GM19324 (cell line): ENCODE data around the gene IL1R2.
"Not testable (repeated sequence)": the region's sequence is repeated elsewhere in the genome, so short reads cannot be mapped to it uniquely, and the experiment has no call there.

ENCODE experiments used
- ATAC-seq: cut with Tn5 transposase; IDR thresholded peaks from one replicate; pipeline ENCODE4 v1.9.1; 2021; ENCODE audit warnings: mild to moderate bottlenecking, moderate library complexity; ENCODE audit not compliant: unreplicated experiment, low FRiP score

Gene IL1R2

DNA sequence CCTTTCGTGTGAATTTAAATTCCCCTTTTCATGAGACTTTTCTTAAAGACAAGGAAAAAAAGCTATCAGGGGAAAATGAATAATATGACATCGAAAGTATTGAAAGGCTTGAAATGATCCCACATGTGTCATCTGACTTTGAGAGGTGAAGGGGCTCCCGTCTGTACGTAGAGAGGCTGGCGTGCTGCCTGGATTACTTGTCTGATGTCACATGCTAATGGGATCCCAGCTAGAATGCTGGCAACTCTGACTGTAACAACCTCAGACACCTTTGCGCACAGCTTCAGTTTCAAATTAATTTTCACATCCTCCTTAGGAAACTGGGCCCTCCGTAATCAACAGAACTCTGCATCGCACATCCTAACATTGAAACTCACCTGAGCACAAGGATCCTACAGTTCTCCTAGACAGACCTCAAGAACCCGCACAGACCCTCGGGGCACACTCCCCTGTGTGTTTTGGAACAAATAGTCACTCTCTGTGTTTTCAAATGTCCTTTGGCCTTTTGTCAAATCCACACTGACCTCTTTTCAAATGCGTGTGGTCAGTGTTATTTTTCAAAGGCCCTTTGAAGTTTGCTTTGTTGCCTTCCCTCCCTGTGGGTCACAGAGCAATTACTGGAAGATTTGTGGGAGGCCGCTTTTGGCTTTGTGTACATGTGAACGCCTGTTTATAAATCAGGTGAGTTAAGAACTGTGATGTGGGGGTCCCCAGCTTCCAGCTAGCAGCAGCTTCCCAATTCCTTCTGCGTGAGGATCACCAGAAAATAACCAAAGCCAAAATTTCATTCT is 65.9 kb downstream of the IL1R2 start:
- no peak for ATAC-seq

DNA sequence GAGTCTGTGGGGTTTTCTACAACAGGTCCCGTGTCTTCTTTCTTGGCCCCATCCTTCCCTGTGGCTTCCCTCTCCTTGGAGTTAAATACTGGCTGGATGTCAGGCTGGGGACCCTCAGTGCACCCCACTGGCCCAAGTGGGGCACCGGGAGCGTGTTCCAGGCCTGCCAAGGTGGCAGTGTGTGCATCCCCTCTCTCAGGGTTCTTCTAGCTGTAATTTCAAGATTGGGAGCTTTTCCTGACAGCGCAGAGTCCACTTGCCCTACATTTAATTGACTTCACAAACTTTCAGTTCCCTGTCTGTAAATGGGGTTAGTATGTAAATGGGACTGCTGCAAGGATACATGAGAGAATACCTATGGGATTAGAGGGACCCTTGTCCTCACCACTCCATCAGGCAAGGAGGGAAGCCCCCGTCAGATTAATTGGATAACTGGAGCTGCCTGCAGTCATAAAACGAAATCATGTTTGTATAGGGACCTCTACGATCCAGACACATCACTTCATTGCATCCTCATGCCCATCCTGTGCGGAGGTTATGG is 66.6 kb downstream of the IL1R2 start:
- no peak for ATAC-seq

DNA sequence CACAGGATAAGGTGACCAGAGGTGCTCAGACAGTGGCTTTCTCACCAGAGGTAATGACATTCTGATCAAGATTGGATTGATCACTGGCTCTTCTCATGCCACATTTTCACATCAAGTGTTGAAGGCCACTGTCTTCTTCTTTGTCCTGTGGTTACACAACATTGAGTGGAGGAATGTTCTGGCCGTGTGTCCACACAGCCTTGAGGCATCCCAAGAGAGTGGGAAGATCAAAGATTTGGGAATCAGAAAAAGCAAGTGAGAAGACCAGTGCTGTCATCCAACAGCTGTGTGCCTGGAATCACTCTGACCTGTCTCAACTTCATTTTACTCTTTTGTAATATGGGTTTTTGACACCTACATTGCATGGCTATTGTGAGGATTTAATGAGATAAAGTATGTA is 67.4 kb downstream of the IL1R2 start:
- no peak for ATAC-seq

DNA sequence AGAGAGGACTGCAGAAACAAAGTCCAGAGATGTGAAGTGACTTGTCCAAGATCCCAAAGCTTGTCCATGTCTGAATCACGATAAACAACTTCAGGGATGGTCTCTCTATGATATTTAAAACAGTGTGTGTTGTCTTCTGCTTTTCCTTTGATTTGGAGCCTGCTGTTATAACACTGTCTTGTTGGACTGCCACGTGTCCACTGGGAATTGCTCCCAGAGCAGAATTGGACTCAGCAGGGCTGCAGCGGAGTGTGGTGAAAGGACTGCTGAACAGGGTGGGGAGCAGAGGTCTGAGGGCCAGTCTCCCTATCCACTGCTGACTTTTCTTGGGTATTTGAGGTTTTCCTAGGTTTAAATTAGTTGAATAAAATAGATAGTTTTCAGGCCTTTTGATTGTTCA is 68.3 kb downstream of the IL1R2 start:
- no peak for ATAC-seq

DNA sequence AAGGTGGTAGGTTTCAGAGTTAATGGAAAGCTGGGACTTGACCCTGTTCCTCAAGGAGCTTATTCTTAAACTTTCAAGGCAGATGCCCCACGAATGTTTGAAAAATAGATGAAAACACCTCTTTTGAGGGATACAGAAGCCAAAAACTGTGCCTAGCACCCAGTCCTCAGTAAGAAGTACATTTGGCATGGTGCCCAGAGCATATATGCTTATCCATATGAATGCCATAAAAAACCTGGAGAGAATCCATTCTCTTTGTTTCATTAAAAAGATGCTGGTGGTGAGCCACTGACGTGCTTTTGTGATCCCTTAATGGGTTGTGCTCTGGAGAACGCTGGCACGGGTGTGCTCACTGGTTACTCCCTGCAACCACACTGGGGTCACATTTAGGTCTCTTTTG is 69.0 kb downstream of the IL1R2 start:
- no peak for ATAC-seq

DNA sequence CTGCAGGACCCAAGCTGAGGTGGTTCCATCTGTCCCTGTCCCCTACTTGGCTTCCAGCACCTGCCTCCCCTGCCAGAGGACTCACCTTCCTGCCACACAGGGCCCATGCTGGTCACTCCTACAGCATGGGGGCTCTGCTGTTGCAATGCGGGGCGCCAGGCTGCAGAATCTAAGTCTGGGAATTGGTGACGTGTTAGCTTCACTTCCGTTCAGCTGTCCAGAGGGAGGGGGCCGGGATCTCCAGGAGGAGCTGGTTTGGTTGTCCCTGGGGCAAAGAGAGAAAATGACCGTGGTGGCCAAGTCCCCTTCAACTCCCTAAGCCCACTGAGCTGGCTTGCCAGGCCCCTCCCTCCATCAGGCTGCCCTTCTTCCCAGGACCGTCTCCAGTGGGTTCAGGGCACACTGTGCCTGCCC is 69.5 kb downstream of the IL1R2 start:
- ATAC-seq = no peak

DNA sequence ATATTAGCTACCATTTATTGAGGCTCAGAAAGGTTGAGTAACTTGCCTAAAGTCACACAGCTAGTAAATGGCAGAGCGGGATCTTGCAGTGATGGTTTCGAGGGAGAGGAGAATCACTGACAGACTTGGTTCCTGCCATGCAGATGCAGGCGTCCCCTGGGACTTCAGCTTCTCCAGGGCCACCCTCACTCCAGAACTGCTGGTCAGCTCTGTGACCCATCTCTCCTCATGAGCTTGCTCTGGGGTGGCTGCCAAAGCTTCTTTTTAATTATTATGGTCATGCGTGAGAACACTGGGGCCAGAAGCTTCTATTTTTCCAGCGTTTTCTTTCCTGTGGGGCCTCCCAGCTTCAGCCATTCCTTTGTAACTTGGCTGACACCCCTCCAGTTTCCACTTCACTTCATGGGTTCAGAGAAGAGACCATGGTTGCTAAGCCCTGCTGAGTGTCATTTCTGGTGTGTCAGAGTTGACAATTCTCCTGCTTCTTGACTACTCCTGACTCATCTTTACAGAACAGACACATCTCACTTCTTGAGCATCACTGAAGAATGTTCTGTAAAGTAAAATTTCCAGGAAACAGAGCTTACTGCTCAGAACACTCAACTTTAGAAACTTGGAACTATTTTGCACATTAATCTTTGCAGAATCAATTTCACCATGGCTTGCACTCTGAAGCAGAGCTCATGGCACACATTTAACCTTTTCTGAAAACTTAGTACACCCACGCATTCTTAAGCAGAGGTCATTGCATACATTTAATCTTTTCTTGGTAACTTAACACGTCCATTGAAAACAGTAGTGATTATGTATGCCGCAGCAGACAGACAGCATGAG is 70.4 kb downstream of the IL1R2 start:
- no peak for ATAC-seq

DNA sequence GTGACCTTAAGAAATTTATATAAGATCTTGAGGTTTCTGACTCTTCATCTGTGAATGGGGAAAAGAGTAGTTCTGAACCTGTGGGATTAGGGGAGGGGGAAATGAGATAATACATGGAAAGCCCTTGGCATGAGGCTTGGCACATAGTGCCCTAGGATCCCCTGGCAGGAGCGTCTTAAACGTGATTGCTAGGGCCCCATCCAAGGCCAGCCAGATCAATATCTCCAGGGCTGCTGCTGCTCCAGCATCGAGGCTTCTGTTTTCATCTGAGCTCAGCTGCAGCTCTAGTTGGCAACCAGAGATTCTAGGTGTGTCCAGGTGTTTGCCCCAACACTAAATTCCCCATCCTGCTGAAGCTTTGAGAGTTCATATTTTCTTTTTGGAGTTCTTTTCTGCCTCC is 71.0 kb downstream of the IL1R2 start:
- ATAC-seq = no peak

DNA sequence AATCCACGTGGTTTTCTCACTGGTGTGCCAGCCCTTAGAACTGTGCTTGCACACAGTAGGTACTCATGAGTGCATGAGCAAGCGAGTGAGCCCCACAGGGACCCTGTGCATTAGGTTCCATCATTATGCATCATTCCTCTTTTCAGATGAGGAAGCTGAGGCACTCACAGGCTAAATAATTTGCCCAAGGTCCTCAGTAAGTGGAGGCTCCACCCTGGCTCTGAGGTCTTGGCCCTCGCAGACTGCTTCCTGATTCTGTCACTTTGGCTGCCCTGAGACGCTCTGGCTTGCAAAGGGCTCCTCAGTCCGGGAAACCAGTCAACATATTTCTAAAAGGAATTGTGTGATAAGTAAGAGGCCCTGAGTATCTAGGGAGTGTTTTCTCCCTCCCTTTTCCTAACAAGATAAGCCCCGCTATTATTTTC is 71.7 kb downstream of the IL1R2 start:
- no peak for ATAC-seq

DNA sequence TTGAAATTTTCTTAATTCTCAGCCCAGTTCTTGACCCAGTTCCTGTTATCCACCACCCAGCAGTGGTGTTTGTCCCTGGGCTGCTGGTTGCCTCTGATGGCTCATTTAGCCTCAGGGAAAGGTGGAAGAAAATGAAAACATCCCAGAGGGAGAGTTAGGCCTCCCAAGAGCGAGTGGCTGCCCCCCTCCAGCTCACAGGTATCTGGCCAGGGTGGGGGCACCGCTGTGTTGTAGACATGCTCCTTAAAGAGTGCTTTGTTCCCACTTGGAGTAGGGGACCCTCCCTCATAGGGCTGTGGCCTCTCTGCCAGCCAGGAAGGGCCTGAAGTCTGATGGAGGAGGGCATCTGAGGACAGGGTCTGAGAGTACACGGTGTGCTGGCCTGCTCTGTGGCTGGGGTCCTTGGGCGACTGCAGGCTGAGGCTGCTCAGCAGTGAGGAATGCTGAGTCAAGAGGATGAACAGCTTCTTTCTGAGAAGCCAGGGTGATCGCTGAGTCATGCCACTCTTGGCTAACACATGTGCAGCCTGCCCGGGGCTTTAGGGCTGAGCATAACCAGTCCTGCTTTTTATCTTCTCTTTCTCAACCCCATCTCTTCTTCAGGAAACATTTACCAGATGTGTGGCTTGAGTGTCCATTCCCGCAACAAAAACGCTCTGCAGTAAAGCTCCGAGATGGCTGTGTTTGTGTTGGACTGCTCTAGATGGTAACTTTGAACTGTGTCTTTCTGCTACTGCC is 72.3 kb downstream of the IL1R2 start:
- no peak for ATAC-seq

DNA sequence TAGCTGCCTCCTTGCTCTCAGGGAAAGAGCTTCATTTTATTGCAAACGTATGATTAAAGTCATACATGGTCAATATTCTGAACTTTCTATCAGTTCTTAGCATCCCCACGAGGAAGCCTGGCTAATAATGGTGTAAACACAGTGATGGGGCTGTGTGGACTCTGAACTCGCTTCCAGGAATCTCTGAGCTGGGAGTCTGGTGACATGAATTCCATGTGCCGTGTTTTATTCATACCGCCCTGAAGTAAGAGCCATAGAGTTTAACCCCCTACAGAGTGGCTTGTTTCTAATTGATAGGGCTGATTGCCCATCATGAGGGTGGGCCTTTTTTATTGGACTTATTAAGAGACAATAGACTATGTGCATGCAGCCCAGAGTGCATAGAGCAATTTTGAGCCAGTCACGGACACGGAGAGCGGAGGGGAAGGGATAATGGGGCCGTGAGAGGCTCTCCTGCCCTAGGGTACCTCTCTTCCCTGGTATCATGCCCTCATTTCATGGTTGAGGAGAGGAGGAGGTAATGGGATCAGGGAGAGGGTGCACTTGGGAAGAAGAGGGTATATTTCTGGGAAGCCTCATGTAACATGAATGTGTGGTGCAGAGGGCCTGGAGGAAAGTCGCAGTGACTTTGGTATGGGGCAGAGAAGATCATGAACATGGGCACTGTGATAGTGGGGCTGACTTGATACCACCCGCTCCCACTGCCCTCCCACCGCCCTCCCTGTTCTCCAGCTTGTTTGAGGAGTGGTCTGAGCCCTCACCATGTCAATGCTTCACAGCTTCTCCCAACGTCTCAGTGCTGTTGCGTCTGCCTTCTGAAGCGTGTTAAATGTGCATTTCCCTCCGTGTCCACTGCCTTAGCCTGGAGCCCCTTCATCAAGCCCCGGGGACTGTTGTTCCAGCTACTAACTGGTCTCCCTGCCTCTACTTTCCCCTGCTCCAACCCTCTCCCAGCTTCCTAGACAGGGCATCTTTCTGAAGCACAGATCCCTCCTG is 73.2 kb downstream of the IL1R2 start:
- no peak for ATAC-seq

DNA sequence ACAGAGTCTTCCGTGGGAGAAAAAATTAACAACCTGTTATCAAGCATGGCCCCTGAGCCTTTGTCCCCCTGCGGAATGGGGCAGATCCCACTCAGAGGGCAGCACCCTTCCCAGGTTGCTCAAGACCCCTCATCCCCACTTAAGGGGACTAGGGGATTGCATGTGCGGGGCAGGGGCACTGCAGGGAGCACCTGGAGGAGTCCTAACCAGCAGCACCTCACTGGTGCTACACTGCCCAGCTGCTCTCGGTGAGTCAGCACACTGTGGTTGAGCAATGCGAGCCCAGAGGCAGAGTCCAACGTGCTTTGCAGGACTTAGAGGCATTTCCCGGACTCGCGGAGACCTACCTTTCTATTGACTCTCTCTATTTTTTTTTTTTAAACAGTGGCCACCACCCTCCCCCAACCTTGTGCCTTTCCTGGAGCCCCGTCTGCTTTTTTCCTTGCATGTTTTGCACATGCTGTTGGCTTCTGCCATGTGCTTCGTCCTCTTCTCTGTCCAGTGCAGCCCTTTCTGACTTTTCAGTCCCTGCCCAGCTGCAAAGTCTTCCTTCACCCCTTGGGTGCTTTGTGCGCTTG is 74.0 kb downstream of the IL1R2 start:
- no peak for ATAC-seq

DNA sequence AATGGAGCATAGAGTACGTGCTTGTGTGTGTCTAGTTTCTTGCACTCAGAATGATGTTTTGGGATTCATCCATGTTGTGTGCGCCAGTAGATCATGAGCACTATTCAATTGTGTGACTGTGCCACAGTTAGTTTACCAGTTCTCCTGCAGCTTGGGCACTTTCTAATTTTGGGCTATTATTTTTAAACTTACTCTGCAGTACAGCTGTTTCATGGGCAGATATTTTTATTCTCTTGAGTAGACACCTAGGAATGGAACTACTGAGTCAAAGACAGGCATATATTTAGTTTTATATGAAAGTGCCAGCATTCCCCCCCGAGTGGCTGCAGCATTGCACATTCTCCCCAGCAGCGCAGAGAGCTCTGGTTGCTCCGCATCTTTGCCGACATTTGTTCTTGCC is 74.8 kb downstream of the IL1R2 start:
- ATAC-seq = no peak

DNA sequence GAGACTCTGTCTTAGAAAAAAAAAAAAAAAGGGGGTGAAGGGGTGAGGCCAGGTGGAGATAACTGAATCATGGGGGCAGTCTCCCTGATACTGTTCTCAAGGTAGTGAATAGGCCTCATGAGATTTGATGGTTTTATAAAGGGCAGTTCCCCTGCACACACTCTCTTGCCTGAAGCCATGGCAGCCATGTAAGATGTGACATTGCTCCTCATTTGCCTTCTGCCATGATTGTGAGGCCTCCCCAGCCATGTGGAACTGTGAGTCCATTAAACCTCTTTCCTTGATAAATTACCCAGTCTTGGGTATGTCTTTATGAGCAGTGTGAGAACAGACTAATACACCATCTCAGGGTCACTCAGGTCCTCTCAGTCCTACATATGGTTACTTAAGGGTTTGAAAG is 76.4 kb downstream of the IL1R2 start:
- ATAC-seq = not testable (repeated sequence)

DNA sequence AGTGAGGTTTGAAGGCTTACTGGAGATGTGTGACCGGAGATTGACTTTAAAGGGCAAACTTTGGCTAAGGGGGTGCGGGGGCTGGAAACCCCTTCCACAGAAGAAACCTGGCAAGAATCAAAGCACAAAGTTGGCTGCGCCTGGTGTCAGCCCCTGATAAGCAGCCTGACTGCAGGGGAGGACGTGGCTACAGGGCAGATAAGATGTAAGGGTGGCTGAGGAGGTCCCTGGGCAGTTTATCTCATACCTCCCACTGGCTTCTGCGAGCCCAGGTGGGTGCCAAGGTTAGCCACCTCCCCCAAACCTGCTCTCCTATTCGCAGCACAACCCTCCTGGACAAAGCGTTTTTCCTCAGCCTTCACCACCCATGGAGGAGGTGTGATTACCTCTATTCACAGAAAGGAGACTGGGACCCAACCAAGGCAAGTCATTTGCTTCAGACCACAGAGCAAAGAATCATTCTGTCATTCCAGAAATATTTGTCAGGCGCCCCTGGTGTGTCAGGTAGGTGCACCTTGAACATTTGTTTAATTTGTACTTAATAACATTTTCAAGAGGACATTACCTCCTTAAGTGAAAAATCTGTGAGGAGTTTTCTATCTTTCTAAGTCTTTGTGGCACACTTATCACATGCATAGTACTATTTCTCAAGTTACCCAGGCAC is 77.7 kb downstream of the IL1R2 start:
- ATAC-seq = no peak

DNA sequence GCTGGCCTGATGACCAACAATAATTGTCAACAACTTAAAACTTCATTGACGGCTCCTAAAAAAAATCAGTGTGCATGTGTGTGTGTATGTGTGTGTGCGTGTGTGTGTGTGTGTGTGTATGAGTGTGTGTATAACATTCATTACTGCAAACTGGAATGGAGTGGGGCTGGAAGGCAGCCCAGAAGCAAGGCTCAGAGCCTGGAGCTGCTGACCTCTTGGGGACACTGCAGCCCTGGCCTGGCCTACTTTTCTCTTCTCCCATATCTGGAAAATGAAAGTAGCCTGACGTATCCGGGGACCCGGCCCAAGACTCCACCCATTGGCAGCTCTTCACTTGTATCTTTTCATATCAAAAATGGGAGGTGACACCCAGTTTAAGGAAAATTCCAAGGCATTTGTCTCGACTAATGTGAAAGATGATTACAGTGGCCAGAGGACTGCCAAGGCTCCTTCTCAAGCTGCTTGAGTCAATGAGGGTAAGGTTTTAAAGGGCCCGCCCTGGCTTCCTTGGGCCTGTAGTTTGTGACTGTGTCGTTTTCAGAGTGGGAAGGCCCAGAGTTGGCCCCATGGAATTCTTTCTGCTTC is 78.4 kb downstream of the IL1R2 start:
- no peak for ATAC-seq

DNA sequence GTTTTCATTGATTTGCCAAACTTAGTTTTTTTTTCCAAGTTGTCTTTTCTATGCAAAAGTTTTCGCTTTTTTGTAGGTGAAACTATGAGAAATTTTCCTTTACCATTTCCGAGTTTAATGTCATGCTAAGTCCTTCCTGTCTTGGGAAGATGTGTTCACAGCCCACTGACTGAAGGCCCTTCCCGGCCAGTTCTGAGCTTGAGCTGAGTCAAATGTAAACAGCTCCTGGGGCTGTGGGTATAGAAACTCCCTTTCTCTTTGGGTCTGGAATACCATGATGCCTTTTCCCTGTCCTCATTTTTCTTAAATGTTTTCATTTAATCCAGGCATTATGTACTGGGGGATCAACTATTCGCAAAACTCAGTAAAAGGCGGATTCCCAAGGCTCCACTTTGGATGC is 81.0 kb downstream of the IL1R2 start:
- ATAC-seq = no peak

DNA sequence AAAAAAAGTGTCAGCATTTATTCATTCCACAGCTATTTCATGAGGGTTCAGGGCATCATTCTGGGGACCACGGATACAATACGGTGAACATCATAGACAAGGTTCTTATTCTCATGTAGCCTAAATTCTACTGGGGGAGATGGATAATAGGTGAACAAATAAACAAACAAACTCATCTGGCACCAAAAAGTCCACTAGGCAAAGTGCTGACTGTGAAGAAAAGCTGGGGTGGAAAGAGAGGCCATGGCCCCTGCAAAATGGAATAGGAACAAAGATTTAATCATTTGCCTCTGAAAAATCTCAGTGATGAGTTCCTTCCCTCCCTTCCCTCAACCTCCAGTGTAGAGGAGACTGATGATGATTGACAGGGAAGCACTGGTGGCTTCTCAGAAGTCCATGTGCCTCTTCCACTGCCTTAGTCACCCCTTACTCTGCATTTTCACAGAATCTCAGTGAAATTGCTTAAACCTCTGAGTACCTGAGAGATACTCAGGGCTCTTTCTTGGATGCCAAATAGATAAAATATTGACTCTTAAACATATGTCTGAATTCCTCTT is 81.5 kb downstream of the IL1R2 start:
- no peak for ATAC-seq
